Lung (tissue), 12 donors: ENCODE measurements around the gene SRPK3. TPM values are rescaled to one million over a fixed set of nuclear protein-coding genes. Genes with fewer than 3 reads are reported as not detected.

Experiments used
- ATAC-seq: fragments of 200-7000 bp; cut with Tn5 transposase; one replicate; pipeline ENCODE4 v1.9.1; 2020; ENCODE audit warnings: moderate number of reproducible peaks; ENCODE audit not compliant: insufficient read depth, low FRiP score
- DNase-seq, 3 donors: peaks; one replicate each; pipeline ENCODE4 v3.0.0-alpha.2; 2013 to 2017
- H3K27ac ChIP-seq, 2 donors: one replicate each; pipeline ENCODE4 v1.5.1; 2013; ENCODE audit warnings: mild to moderate bottlenecking in 2 of 2, moderate library complexity in 2 of 2, control low read depth in 1 of 2, inconsistent platforms in 1 of 2, low read depth in 1 of 2, low read length in 1 of 2
- H3K27me3 ChIP-seq, 3 donors: one replicate each; pipeline ENCODE4 v1.5.1; 2013; ENCODE audit warnings: low read length in 2 of 3; ENCODE audit not compliant: control insufficient read depth in 3 of 3, insufficient read depth in 3 of 3
- H3K36me3 ChIP-seq, 4 donors: one replicate each; pipeline ENCODE4 v1.5.1; 2013; ENCODE audit warnings: low read length in 4 of 4, mild to moderate bottlenecking in 1 of 4, moderate library complexity in 1 of 4; ENCODE audit not compliant: control insufficient read depth in 4 of 4, insufficient read depth in 4 of 4
- H3K4me1 ChIP-seq, 5 donors: one replicate each; pipeline ENCODE4 v1.5.1; 2013; ENCODE audit warnings: low read length in 5 of 5, mild to moderate bottlenecking in 2 of 5, moderate library complexity in 1 of 5; ENCODE audit not compliant: control insufficient read depth in 5 of 5, insufficient read depth in 5 of 5
- H3K4me3 ChIP-seq: one replicate; pipeline ENCODE4 v1.5.1; 2013; ENCODE audit warnings: mild to moderate bottlenecking, control low read depth, moderate library complexity
- H3K9ac ChIP-seq, 2 donors: one replicate each; pipeline ENCODE4 v1.5.1; 2013; ENCODE audit warnings: low read length in 2 of 2, control low read depth in 1 of 2; ENCODE audit not compliant: insufficient read depth in 1 of 2
- H3K9me3 ChIP-seq, 4 donors: one replicate each; pipeline ENCODE4 v1.5.1; 2013; ENCODE audit warnings: low read length in 3 of 4, mild to moderate bottlenecking in 1 of 4, moderate library complexity in 1 of 4; ENCODE audit not compliant: control insufficient read depth in 4 of 4, insufficient read depth in 3 of 4
- CTCF ChIP-seq: IDR thresholded peaks from 2 replicates; pipeline ENCODE4 v1.5.1; 2012; ENCODE audit warnings: mild to moderate bottlenecking; ENCODE audit errors: control extremely low read depth, extremely low read depth
- WGBS, 2 donors: extraction: QIAGEN DNeasy Blood & Tissue Kit; methylation state at CpG; one replicate each; pipeline ENCODE4 v1.1.7; 2013; 5-methylcytosine and 5-hydroxymethylcytosine counted together
- polyA plus RNA-seq, 2 donors: library from polyadenylated mRNA; stranded (reverse); fragments of 200-250 nt; gene quantifications; one replicate each; pipeline ENCODE4 v1.2.1, GENCODE V29; 2013
- total RNA-seq, 2 donors: library from RNA; depleted of rRNA in 1 of 2; stranded (reverse); fragments of >200 nt in 1 of 2; gene quantifications; one replicate each; pipeline ENCODE4 v1.2.1, GENCODE V29; 2014 to 2021
- donor health status: control.
- donor health status: control.
- donor health status: Bipolar disorder and iron deficiency.
- donor health status: healthy.
- donor health status: DM: yes; HTN: yes; CAD: no.

The SRPK3 gene
- total and polyA plus RNA-seq, 4 donors: 0.04 to 0.23 (median 0.15) TPM

- peak in 1 of 3 donors; percentile 9 for DNase-seq
- no peak for TF ChIP-seq CTCF
- Histone ChIP-seq H3K36me3 (no peaks in the 10 kb centered on the region), H3K27ac (no peak overlapping the region), H3K27me3 (no peaks in the 10 kb centered on the region), H3K9ac (no peak overlapping the region), H3K4me1 (peaks cover 0 to 16% (median 10%) of the 10 kb centered on the region in 5 donors), H3K4me3 (no peak overlapping the region), H3K9me3 (peaks cover 0 to 2% (median 0%) of the 10 kb centered on the region in 4 donors)
- no peak for ATAC-seq
- WGBS, 2 donors: 85 to 89% methylated on average over 41 to 56 of the region's 56 CpGs
These were observed 13.8 kb upstream of the SRPK3 start for GRCh38 chrX:153766871-153767673.

- Histone ChIP-seq H3K36me3 (no peaks in the 10 kb centered on the region), H3K4me1 (peaks cover 0 to 16% (median 10%) of the 10 kb centered on the region in 5 donors), H3K4me3 (no peak overlapping the region), H3K27ac (no peak overlapping the region), H3K9me3 (peaks cover 0 to 2% (median 0%) of the 10 kb centered on the region in 4 donors), H3K9ac (no peak overlapping the region), H3K27me3 (no peaks in the 10 kb centered on the region)
- ATAC-seq: no peak
- peak in 1 of 3 donors; percentile 11 for DNase-seq
- 92 to 93% methylated on average over 3 to 20 of the region's 20 CpGs for WGBS, 2 donors
- TF ChIP-seq CTCF: no peak
These were observed 13.2 kb upstream of the SRPK3 start for GRCh38 chrX:153767674-153768055.

GRCh38 chrX:153768311-153769157, 12.3 kb upstream of the SRPK3 start:
- Histone ChIP-seq H3K27me3 (no peaks in the 10 kb centered on the region), H3K9ac (no peak overlapping the region), H3K4me3 (no peak overlapping the region), H3K27ac (no peak overlapping the region), H3K9me3 (peaks cover 0 to 2% (median 0%) of the 10 kb centered on the region in 4 donors), H3K4me1 (peaks cover 0 to 16% (median 10%) of the 10 kb centered on the region in 5 donors), H3K36me3 (no peaks in the 10 kb centered on the region)
- DNase-seq (peak in 1 of 3 donors; percentile 13), ATAC-seq (no peak)
- no peak for TF ChIP-seq CTCF
- WGBS, 2 donors: 73 to 79% methylated on average over 16 to 22 of the region's 22 CpGs
